HG03432 (cell line): Measurements from ENCODE around the gene TRABD2A.
A peak's percentile ranks its signal among the peaks of the same experiment; 100 is the strongest.

Experiments
- ATAC-seq: cut with Tn5 transposase; IDR thresholded peaks from one replicate; pipeline ENCODE4 v1.9.1; 2021; ENCODE audit warnings: mild to moderate bottlenecking, moderate library complexity; ENCODE audit not compliant: unreplicated experiment

Gene TRABD2A

GRCh38 chr2:84827978-84828575 lies 52.8 kb downstream of the TRABD2A start:
- ATAC-seq: no peak

GRCh38 chr2:84823788-84824187 lies 57.1 kb downstream of the TRABD2A start:
- ATAC-seq: no peak

- no peak for ATAC-seq
Observed at GRCh38 chr2:84823229-84823628, 57.7 kb downstream of the TRABD2A start.

GRCh38 chr2:84821806-84822205 lies 59.1 kb downstream of the TRABD2A start:
- no peak for ATAC-seq

- ATAC-seq: peak; percentile 94
Observed at GRCh38 chr2:84817239-84817655, 63.6 kb downstream of the TRABD2A start.

- ATAC-seq: peak; percentile 83
Observed at GRCh38 chr2:84816426-84817026, 64.4 kb downstream of the TRABD2A start.

GRCh38 chr2:84815146-84815545 lies 65.7 kb downstream of the TRABD2A start:
- no peak for ATAC-seq

GRCh38 chr2:84811839-84812431 lies 68.9 kb downstream of the TRABD2A start:
- no peak for ATAC-seq

- ATAC-seq: no peak
Observed at GRCh38 chr2:84808279-84808678, 72.6 kb downstream of the TRABD2A start.

GRCh38 chr2:84807063-84807485 lies 73.8 kb downstream of the TRABD2A start:
- ATAC-seq: no peak

- ATAC-seq: no peak
Observed at GRCh38 chr2:84805250-84805958, 75.5 kb downstream of the TRABD2A start.

- no peak for ATAC-seq
Observed at GRCh38 chr2:84801811-84802210, 79.1 kb downstream of the TRABD2A start.

- peak; percentile 90 for ATAC-seq
Observed at GRCh38 chr2:84800194-84800805, 80.6 kb downstream of the TRABD2A start.

GRCh38 chr2:84799772-84800171 lies 81.1 kb downstream of the TRABD2A start:
- peak; percentile 22 for ATAC-seq

GRCh38 chr2:84797271-84797670 lies 83.6 kb downstream of the TRABD2A start:
- ATAC-seq: no peak

GRCh38 chr2:84796798-84797197 lies 84.1 kb downstream of the TRABD2A start:
- ATAC-seq: no peak

GRCh38 chr2:84793641-84794040 lies 87.2 kb downstream of the TRABD2A start:
- no peak for ATAC-seq

- ATAC-seq: no peak
Observed at GRCh38 chr2:84792856-84793522, 87.9 kb downstream of the TRABD2A start.

- no peak for ATAC-seq
Observed at GRCh38 chr2:84788498-84788897, 92.4 kb downstream of the TRABD2A start.

- ATAC-seq: no peak
Observed at GRCh38 chr2:84788027-84788426, 92.9 kb downstream of the TRABD2A start.

GRCh38 chr2:84786601-84787000 lies 94.3 kb downstream of the TRABD2A start:
- no peak for ATAC-seq
